Aorta (tissue), 5 donors: ENCODE results near the gene ADGRB3. TPM values are rescaled to one million over a fixed set of nuclear protein-coding genes. Genes with fewer than 3 reads are reported as not detected.

Source experiments
- ATAC-seq: fragments of 200-7000 bp; cut with Tn5 transposase; one replicate; pipeline ENCODE4 v1.9.1; 2022; ENCODE audit warnings: moderate library complexity; ENCODE audit not compliant: low FRiP score
- DNase-seq, 2 donors: peaks; one replicate each; pipeline ENCODE4 v3.0.0-alpha.2; 2020
- H3K27ac ChIP-seq, 2 donors: one replicate each; pipeline ENCODE4 v1.5.1; 2013; ENCODE audit warnings: low read length in 2 of 2, mild to moderate bottlenecking in 2 of 2, moderate library complexity in 2 of 2, control low read depth in 1 of 2, inconsistent platforms in 1 of 2, low read depth in 1 of 2
- H3K27me3 ChIP-seq, 2 donors: one replicate each; pipeline ENCODE4 v1.6.1; 2013; ENCODE audit warnings: control low read depth in 1 of 2, low read length in 1 of 2, mild to moderate bottlenecking in 1 of 2, moderate library complexity in 1 of 2; ENCODE audit not compliant: insufficient read depth in 2 of 2, control insufficient read depth in 1 of 2
- H3K36me3 ChIP-seq, 2 donors: one replicate each; pipeline ENCODE4 v1.6.1; 2013; ENCODE audit warnings: control low read depth in 1 of 2, low read length in 1 of 2, mild to moderate bottlenecking in 1 of 2; ENCODE audit not compliant: insufficient read depth in 2 of 2, control insufficient read depth in 1 of 2
- H3K4me1 ChIP-seq, 2 donors: one replicate each; pipeline ENCODE4 v1.6.1; 2013; ENCODE audit warnings: low read length in 2 of 2, control low read depth in 1 of 2, mild to moderate bottlenecking in 1 of 2, moderate library complexity in 1 of 2; ENCODE audit not compliant: insufficient read depth in 2 of 2, control insufficient read depth in 1 of 2
- H3K4me3 ChIP-seq, 2 donors: one replicate each; pipeline ENCODE4 v1.5.1; 2013; ENCODE audit warnings: low read length in 2 of 2, control low read depth in 1 of 2, mild to moderate bottlenecking in 1 of 2
- H3K9me3 ChIP-seq: one replicate; pipeline ENCODE4 v1.6.1; 2013; ENCODE audit warnings: mild to moderate bottlenecking, low read length; ENCODE audit not compliant: control insufficient read depth
- WGBS, 2 donors: extraction: QIAGEN DNeasy Blood & Tissue Kit; methylation state at CpG; one replicate each; pipeline ENCODE4 v1.1.7; 2013; 5-methylcytosine and 5-hydroxymethylcytosine counted together
- intact Hi-C, 2 donors: fragments of 100-400 bp; cut with DNase I; formaldehyde crosslinking; loops; one replicate each; pipeline versions ENCODE4 v1.14.2 to v1.15.0; 2022
- polyA plus RNA-seq, 2 donors: library from polyadenylated mRNA; stranded (reverse); fragments of 200-250 nt; gene quantifications; one replicate each; pipeline ENCODE4 v1.2.3, GENCODE V29; 2013
- total RNA-seq, 2 donors: library from RNA; stranded (reverse); fragmentation: NEBNext Ultra II Directional; extraction: Animal tissue kit (Norgen Biotek cat#: 25700); gene quantifications; one replicate each; pipeline ENCODE4 v1.2.1, GENCODE V29; 2021
- donor health status: healthy with polysubstance abuse.
- donor health status: Bipolar disorder and iron deficiency.
- donor health status: DM: no; HTN: no; CAD: no.
- donor health status: DM: no; HTN: no; CAD: no.
- donor health status: DM: yes; HTN: yes; CAD: no.

Gene ADGRB3
- total and polyA plus RNA-seq, 4 donors, result 1.8 to 6.1 (median 5.4) TPM; not detected in 1

GRCh38 chr6:68719761-68720160, 84.7 kb downstream of the ADGRB3 start:
- intact Hi-C loops, result no loop called here
- ATAC-seq (no peak), DNase-seq (no peak)
- Histone ChIP-seq H3K27me3 (no peaks in the 10 kb centered on the region), H3K36me3 (no peaks in the 10 kb centered on the region), H3K4me3 (no peak overlapping the region), H3K4me1 (no peaks in the 10 kb centered on the region), H3K9me3 (no peaks in the 10 kb centered on the region), H3K27ac (no peak overlapping the region)
- 96% methylated on average over 2 of the region's 2 CpGs for WGBS, 2 donors

- Histone ChIP-seq H3K27me3 (no peaks in the 10 kb centered on the region), H3K4me3 (no peak overlapping the region), H3K27ac (no peak overlapping the region), H3K4me1 (no peaks in the 10 kb centered on the region), H3K9me3 (no peaks in the 10 kb centered on the region), H3K36me3 (no peaks in the 10 kb centered on the region)
- DNase-seq, result no peak
- no peak for ATAC-seq
- WGBS, 2 donors, result 95 to 98% methylated on average over 2 of the region's 2 CpGs
- intact Hi-C loops, result no loop called here
These were observed 87.9 kb downstream of the ADGRB3 start for GRCh38 chr6:68722891-68723527.

- no peak overlapping the region for H3K4me3 ChIP-seq
- no peaks in the 10 kb centered on the region for H3K27me3 ChIP-seq
- ATAC-seq, result no peak
- intact Hi-C loops, result no loop called here
- WGBS, 2 donors, result 56 to 66% methylated on average over 2 of the region's 2 CpGs
- no peaks in the 10 kb centered on the region for H3K4me1 ChIP-seq
- no peak for DNase-seq
- H3K9me3 ChIP-seq, result no peaks in the 10 kb centered on the region
- H3K27ac ChIP-seq, result no peak overlapping the region
- H3K36me3 ChIP-seq, result no peaks in the 10 kb centered on the region
These were observed 89.0 kb downstream of the ADGRB3 start for GRCh38 chr6:68724060-68724459.

- ATAC-seq (no peak), DNase-seq (no peak)
- Histone ChIP-seq H3K27me3 (no peaks in the 10 kb centered on the region), H3K9me3 (no peaks in the 10 kb centered on the region), H3K4me1 (no peaks in the 10 kb centered on the region), H3K4me3 (no peak overlapping the region), H3K36me3 (no peaks in the 10 kb centered on the region), H3K27ac (no peak overlapping the region)
- intact Hi-C loops, result no loop called here
These were observed 91.3 kb downstream of the ADGRB3 start for GRCh38 chr6:68726337-68726736.

GRCh38 chr6:68726992-68727391, 91.9 kb downstream of the ADGRB3 start:
- WGBS, 2 donors, result 93 to 100% methylated on average over 1 of the region's 1 CpG
- Histone ChIP-seq H3K36me3 (no peaks in the 10 kb centered on the region), H3K4me1 (no peaks in the 10 kb centered on the region), H3K4me3 (no peak overlapping the region), H3K27me3 (no peaks in the 10 kb centered on the region), H3K9me3 (no peaks in the 10 kb centered on the region), H3K27ac (no peak overlapping the region)
- ATAC-seq (no peak), DNase-seq (no peak)
- intact Hi-C loops, result no loop called here

GRCh38 chr6:68727699-68728098, 92.6 kb downstream of the ADGRB3 start:
- Histone ChIP-seq H3K27me3 (no peaks in the 10 kb centered on the region), H3K4me3 (no peak overlapping the region), H3K9me3 (no peaks in the 10 kb centered on the region), H3K4me1 (no peaks in the 10 kb centered on the region), H3K27ac (no peak overlapping the region), H3K36me3 (no peaks in the 10 kb centered on the region)
- DNase-seq, result no peak
- intact Hi-C loops, result no loop called here
- no peak for ATAC-seq
- 63 to 79% methylated on average over 1 of the region's 1 CpG for WGBS, 2 donors

GRCh38 chr6:68728159-68728979, 93.3 kb downstream of the ADGRB3 start:
- H3K27me3 ChIP-seq, result no peaks in the 10 kb centered on the region
- DNase-seq, result no peak
- no peaks in the 10 kb centered on the region for H3K9me3 ChIP-seq
- H3K36me3 ChIP-seq, result no peaks in the 10 kb centered on the region
- no peak overlapping the region for H3K4me3 ChIP-seq
- no peak overlapping the region for H3K27ac ChIP-seq
- no peak for ATAC-seq
- intact Hi-C loops, result no loop called here
- no peaks in the 10 kb centered on the region for H3K4me1 ChIP-seq
- whole genome bisulfite sequencing, 2 donors, result 60 to 61% methylated on average over 5 of the region's 5 CpGs

GRCh38 chr6:68729377-68729903, 94.4 kb downstream of the ADGRB3 start:
- H3K27ac ChIP-seq, result no peak overlapping the region
- ATAC-seq, result no peak
- H3K4me3 ChIP-seq, result no peak overlapping the region
- H3K36me3 ChIP-seq, result no peaks in the 10 kb centered on the region
- intact Hi-C loops, result no loop called here
- WGBS, 2 donors, result 75 to 86% methylated on average over 5 of the region's 5 CpGs
- no peaks in the 10 kb centered on the region for H3K4me1 ChIP-seq
- H3K9me3 ChIP-seq, result no peaks in the 10 kb centered on the region
- no peaks in the 10 kb centered on the region for H3K27me3 ChIP-seq
- no peak for DNase-seq
